ENCODE results near the gene CPNE9.
A peak's percentile ranks its signal among the peaks of the same experiment; 100 is the strongest.

The CPNE9 gene

GRCh38 chr3:9718118-9718517 lies 14.5 kb downstream of the CPNE9 start:
- DNase-seq (ENCODE audit: low read depth in 2 of 2) = no peak
- TF ChIP-seq CTCF (IDR thresholded peaks at IDR 0.05; ENCODE audit: low read depth, low read length) = no peak
- no peak overlapping the region for H3K4me3 ChIP-seq (replicated peaks in 1 of 2; ENCODE audit: low read depth in 2 of 2, low read length in 2 of 2)

GRCh38 chr3:9721015-9721699 lies 17.5 kb downstream of the CPNE9 start:
- H3K4me3 ChIP-seq (replicated peaks in 1 of 2; ENCODE audit: low read depth in 2 of 2, low read length in 2 of 2) = no peak overlapping the region
- no peak for TF ChIP-seq CTCF (IDR thresholded peaks at IDR 0.05; ENCODE audit: low read depth, low read length)
- DNase-seq (ENCODE audit: low read depth in 2 of 2) = peak in 1 of 2 donors; percentile 17

- H3K4me3 ChIP-seq (replicated peaks in 1 of 2; ENCODE audit: low read depth in 2 of 2, low read length in 2 of 2) = no peak overlapping the region
- no peak for TF ChIP-seq CTCF (IDR thresholded peaks at IDR 0.05; ENCODE audit: low read depth, low read length)
- DNase-seq (ENCODE audit: low read depth in 2 of 2) = no peak
These were observed 18.0 kb downstream of the CPNE9 start for GRCh38 chr3:9721700-9722060.

- DNase-seq (ENCODE audit: low read depth in 2 of 2) = no peak
- H3K4me3 ChIP-seq (replicated peaks in 1 of 2; ENCODE audit: low read depth in 2 of 2, low read length in 2 of 2) = no peak overlapping the region
- TF ChIP-seq CTCF (IDR thresholded peaks at IDR 0.05; ENCODE audit: low read depth, low read length) = no peak
These were observed 22.3 kb downstream of the CPNE9 start for GRCh38 chr3:9725775-9726515.

- DNase-seq (ENCODE audit: low read depth in 2 of 2) = peak in 1 of 2 donors; percentile 21
- TF ChIP-seq CTCF (IDR thresholded peaks at IDR 0.05; ENCODE audit: low read depth, low read length) = peak; percentile 29
- no peak overlapping the region for H3K4me3 ChIP-seq (replicated peaks in 1 of 2; ENCODE audit: low read depth in 2 of 2, low read length in 2 of 2)
These were observed 23.5 kb downstream of the CPNE9 start for GRCh38 chr3:9727041-9727595.

GRCh38 chr3:9727743-9728142 lies 24.1 kb downstream of the CPNE9 start:
- DNase-seq (ENCODE audit: low read depth in 2 of 2) = peak; percentile 47 to 59
- no peak overlapping the region for H3K4me3 ChIP-seq (replicated peaks in 1 of 2; ENCODE audit: low read depth in 2 of 2, low read length in 2 of 2)
- TF ChIP-seq CTCF (IDR thresholded peaks at IDR 0.05; ENCODE audit: low read depth, low read length) = no peak
